Measurements from ENCODE around the gene SLC10A3.

- TF ChIP-seq CTCF (IDR thresholded peaks at IDR 0.05) (no peak), POLR2AphosphoS5 (IDR thresholded peaks at IDR 0.05) (no peak), POLR2A (IDR thresholded peaks at IDR 0.05; ENCODE audit: low read depth) (no peak)
These were observed 30.1 kb downstream of the SLC10A3 start for GRCh38 chrX:154460326-154460725.
